ENCODE data around the gene MRPS2.

MRPS2 gene

DNA sequence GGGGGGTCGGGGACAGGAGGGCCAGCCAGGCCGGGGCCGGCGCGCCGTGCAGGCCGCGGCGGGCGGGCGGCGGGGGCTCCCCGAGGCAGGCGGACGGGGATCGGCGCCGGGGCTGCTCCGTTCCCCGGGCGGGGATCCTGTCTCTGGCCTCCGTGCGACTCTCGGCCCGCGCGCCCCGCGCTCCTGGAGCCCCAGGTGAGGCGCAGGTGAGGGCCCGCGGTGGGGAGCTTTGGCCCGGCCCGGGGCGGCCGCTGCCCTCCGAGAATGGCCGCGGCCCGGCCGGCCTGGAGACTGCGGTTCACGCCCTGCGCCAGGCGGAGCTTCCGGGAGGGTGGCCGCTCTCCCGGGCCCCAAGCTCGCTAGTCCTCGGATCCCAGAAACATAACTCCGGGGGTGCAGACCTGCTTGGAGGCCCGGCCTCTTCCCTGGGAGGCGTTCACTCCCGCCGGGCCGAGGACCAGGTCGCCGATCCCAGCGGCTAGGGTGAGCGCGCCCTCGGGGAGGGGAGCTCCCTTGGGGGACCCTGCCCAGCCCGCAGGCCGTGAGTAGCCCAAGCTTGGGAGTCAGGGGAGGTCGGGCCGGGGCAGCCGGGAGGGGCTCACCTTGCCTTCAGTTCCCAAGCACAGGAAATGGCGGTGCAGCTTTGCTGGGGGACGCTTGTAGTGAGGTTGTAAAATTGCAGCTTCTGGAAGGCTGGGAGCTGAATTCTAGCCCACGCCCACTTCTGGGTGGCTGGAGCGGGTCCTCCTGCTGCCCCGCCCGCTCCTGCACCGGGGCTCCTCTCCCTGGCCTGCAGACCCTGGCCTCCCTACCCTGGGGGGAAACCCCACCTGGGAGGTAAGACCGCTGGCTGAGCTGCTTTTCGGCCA, 20.2 kb upstream of the MRPS2 start:
- DNase-seq (ENCODE audit: low read depth, low spot score) = no peak

DNA sequence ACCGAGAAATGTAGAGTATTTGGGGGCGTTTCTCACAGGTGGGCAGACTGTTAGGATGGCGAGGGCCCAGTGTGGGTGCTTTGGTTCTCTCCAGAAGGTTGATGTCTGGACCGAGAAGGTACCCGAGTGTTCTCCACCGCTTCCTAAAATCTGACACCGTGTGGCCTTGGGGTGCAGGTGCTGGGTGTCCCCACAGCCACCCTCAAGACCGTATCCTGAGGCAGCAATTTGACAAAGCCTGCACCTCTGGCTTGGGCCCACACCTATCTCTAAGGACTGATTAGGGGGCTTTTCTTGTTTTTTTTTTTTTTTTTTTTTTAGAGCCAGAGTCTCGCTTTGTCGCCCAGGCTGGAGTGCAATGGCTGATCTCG, 19.6 kb upstream of the MRPS2 start:
- DNase-seq (ENCODE audit: low read depth, low spot score) = no peak

DNA sequence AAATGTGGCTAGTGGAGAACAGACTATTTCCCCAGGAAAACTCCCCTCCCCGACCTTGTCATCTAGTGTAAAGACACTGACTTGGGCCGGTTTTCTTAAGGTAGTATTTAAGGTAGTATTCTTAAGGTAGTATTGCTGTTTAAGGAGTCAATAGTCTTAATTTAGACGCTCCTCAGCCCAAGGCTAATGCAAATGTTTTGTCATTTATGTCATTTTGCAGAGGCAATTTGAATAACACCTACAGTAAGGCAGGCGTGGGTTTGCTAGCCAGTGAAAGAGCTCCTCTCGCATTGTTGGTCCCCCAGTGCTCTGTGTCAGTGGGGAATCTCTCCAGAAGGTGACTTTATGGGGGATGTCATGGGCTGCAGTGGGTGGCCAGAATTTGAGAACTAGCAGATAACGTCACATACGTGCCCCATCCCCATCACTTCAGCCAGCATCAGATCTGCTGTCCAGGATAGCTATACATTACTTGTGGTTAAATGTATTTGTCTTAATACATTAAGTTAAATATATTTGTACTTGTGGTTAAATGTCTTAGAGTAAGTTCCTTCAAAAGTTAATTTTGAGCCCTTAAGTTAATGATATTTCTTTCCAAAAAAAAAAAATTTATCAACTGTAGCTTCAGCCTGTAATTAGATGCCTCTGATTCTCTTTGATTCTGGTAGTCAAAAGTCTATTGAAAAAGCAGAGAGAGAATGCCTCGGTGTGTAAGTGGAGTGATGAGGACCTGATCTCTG, 18.3 kb upstream of the MRPS2 start:
- DNase-seq (ENCODE audit: low read depth, low spot score) = no peak

DNA sequence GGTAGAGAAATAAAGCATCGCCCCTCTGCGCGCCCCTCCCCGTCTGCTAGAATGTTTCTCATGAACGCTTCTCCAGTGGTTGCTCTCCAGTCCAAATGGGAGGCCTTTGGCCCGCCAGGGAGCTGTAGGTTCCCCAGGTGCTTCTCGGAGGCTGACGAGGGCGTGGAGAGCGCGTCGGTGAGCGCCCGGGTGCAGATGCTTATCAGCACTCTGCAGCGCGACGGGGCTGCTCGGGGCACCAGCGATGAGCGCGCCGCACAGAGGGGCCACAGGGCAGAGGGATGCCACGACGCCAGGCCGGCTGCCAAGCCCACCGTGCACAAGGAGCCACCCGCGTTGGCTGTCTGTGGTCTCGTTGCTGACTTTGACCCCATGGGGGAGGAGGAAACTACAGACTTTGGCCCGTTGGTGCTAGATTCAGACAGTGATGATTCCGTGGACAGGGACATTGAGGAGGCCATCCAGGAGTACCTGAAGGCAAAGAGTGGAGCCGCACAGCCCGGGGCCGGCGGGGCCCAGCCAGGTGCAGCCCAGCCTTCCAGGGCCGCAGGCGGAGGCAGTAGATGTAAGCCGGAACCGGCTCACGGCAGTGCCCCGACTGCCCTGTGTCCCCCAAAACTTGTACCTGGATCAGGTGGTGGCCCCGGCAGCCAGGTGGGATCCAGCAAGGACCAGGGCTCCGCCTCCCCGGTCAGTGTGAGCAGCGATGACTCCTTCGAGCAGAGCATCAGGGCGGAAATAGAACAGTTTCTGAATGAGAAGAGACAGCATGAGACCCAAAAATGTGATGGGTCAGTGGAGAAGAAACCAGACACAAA, 15.8 kb upstream of the MRPS2 start:
- no peak for DNase-seq (ENCODE audit: low read depth, low spot score)

DNA sequence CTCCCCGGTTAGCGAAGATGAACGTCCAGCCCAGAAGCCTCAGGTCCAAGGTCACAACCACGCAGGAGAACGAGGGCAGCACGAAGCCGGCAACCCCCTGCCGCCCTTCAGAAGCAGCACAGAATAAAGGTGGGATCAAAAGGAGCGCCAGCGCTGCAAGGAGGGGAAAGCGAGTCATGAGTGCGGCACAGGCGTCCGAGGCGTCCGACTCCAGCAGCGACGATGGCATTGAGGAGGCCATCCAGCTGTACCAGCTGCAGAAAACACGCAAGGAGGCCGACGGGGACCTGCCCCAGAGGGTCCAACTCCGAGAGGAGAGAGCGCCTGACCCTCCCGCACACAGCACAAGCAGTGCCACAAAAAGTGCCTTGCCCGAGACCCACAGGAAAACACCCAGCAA, 15.1 kb upstream of the MRPS2 start:
- DNase-seq (ENCODE audit: low read depth, low spot score) = no peak

DNA sequence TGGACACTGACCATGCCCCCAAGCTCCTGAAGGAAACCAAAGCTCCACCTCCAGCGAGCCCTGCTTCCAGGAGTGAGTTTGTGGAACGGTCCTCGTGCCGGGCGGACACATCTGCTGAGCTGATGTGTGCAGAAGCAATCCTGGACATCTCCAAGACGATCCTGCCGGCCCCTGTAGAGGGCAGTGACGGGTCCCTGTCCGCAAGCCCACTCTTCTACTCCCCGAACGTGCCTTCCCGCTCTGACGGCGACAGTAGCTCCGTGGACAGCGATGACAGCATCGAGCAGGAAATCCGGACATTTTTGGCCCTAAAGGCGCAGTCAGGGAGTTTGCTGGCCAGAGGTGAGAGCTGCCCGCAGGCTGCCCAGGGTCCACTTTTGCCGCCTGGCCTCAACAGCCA, 14.7 kb upstream of the MRPS2 start:
- DNase-seq (ENCODE audit: low read depth, low spot score) = no peak

DNA sequence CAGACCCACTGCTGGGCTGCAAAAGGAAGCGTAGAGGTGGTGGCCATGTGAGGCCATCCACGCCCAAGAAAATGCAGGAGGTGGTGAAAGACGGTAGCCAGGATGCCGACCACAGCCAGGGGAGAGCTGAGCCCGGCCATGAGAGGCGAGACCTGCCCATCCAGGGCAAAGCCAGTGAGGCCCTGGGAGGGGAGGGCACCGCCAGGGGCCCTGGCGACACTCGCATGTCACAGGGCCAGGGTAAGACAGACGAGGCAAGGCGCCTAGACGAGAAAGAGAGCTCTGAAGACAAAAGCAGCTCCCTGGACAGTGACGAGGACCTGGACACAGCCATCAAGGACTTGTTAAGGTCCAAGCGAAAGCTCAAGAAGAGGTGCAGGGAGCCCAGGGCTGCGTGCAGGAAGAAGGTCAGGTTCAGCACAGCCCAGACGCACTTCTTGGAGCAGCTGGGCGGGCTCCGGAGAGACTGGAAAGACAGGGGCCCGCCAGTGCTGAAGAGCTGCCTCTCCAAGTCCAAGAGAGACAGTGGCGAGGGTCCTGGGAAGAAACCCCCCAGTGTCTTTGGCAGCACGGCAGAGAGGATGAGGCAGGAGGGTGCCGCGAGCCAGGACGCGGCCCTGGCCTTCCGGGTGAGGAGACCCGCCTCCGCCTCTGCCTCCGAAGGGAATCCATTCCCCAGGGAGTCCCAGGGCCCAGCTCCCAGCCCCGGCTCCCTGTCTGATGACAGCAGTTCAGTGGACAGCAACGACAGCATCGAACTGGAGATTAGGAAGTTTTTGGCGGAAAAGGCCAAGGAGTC, 14.0 kb upstream of the MRPS2 start:
- no peak for DNase-seq (ENCODE audit: low read depth, low spot score)

DNA sequence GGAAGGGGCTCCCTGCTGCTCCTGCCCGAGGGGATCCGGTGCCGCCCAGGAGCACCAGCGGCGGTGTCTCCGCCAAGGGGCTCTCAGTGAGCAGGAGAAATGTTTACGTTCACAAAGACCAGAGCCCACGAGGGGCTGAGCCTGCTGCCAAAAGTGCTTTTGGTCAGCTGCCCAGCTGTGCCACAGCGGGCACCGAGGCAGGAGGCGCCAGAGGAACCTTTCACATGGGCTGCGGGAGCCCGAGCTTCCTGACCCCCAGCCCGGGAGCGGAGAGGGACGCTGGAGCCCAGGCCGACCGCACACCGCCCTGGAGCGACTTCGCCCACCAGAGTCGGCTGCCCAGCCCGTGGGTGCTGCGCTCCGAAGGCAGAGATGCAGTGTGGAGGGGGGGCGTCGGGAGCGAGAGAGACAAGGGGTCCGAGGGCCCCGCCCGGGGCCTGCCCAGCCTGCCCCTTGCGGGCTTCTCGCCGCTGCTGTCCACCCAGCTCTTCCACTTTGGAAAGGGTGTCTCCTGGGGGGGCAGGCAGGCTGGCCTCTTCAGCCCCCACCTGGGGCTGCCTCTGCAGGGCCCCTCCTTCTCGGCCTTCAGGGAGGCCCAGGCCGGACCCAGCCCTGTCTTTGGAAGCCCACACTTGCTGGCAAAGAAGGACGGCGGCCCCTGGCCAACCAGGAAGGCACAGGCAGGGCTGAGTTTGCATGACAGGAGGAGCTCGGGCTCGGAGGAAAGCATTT, 13.0 kb upstream of the MRPS2 start:
- DNase-seq (ENCODE audit: low read depth, low spot score) = no peak

DNA sequence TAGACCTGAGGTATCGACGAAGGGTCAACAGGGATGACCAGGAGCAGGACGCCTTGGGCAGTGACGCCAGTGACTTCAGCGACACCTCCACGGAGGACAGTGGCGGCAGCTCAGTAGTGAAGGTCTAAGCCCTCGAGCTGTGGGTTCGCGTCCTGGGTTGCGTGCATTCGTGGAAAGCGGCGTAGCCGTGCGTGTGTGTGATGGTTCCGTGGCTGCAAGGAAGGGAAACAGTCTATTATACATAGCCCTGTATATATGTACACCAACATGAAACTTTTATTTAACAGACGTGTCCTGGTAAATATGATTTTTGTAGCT, 12.5 kb upstream of the MRPS2 start:
- no peak for DNase-seq (ENCODE audit: low read depth, low spot score)

DNA sequence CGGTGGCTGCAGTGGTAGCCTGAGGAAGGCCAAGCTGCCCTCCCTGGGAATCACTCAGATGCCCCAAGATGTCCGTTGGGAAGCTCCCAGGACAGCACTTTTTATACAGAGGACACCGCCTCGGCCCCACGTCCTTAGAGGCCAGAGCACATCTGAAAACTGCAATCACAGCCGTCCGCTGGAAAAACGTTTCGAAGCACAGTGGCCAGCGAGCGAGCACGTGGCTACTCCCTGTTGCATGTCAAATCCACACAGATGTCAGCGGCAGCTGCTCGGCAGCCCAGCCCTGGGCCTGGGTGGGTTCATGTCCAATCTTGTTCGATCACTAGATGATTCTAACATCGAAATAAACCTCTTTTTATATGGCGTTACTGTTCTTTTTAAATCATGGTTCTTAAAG, 12.0 kb upstream of the MRPS2 start:
- no peak for DNase-seq (ENCODE audit: low read depth, low spot score)

DNA sequence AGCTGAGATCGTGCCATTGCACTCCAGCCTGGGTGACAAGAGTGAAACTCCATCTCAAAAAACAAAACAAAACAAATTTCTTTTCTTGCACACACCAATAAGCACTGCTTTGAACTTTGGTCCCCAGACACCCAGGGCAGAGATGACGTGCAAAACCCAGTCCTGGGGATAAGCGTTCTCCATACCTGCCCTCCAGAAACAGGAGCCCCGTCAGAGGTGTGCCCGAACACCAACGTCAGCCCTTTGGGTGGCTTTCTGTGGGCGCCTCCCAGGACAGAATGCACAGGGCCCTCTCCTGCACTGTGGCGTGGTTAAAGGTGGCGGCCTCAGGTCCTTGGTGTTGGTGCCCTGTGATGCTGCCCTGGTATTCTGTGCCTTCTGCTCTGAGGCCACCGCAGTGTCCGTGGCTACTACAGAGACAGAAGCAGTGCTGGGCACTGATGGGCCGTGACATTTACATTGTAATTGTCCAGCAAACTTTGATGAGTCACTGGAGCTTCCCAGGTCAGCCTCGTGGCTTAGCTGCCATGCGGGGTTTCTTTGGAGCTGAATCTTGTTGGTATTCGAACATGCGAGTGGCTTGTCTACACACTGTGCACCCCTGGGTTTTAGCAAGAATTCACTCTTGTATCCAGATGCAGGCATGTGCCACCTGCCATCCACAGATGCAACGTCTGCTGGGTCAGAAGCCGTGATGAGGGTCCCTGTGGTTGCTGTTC, 11.1 kb upstream of the MRPS2 start:
- DNase-seq (ENCODE audit: low read depth, low spot score) = no peak

DNA sequence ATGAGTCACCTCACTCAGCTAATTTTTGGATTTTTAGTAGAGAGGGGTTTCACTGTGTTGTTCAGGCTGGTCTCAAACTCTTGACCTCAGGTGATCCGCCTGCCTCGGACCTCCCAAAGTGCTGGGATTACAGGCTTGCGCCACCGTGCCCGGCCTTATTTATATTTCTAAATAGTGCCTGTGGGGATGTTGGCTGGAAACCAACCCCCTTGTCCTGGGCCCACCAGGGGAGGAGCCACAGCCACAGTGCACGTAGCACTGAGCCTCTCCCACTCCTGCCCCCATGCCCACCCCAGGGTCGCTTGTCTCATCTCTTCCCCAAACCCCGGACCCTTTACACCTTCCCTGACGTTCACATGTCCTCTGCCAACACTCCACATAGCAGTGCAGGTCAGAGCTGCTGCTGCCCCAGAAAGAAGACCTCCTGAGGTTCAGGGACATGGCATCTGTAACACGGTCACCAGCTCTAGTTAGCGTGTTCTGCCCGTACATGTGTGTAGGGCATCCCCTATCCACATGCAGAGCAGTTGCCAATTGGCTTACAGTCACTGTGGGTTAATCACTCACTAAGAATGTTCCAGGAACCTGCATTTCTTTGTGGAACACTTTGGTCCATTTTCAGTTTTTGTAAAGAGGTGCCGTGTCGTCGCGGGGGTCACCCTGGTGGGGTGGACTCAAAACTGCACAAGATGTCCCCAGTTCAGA, 10.2 kb upstream of the MRPS2 start:
- no peak for DNase-seq (ENCODE audit: low read depth, low spot score)

DNA sequence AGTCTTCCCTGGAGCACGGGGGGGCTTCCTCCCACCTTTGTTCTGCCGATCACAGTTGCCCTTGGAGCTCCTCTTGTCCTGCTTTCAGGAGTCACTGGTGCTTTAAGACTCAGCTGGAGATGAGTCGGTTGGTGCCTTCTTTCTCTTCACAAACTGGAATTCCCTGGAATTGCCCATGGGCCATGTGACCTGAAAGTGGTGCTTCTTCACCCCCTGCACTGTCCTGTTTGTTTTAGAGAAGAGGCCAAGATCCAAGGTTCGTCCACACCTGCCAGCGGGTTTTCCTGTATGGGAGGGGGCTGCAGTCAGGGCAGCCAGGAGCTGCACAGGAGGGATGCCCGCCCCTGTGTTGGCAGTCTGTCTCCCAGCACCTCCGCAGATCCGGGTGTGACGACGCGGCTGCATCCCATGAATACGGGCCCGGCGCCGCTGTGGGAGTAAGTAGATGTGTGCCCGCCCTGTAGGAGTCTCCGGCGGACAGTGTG, 9.5 kb upstream of the MRPS2 start:
- no peak for DNase-seq (ENCODE audit: low read depth, low spot score)

DNA sequence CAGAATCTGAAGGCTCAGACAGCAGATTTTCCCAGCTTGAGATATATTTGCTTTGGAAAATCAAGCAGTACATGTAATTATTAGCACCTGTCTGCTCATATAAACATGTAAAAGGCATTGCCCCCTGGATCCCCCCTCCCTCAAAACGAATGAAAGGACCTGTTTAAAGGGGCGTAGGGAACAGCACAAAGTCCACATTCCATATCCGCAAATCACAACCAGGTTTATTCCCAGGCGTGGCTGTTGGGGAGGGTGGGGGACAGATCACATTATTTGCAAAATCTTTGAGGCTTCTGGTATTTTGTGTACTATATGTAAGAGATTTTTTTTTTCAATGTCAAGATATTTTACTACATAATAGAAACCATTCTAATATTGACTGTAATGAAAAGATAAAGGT, 8.7 kb upstream of the MRPS2 start:
- DNase-seq (ENCODE audit: low read depth, low spot score) = no peak

DNA sequence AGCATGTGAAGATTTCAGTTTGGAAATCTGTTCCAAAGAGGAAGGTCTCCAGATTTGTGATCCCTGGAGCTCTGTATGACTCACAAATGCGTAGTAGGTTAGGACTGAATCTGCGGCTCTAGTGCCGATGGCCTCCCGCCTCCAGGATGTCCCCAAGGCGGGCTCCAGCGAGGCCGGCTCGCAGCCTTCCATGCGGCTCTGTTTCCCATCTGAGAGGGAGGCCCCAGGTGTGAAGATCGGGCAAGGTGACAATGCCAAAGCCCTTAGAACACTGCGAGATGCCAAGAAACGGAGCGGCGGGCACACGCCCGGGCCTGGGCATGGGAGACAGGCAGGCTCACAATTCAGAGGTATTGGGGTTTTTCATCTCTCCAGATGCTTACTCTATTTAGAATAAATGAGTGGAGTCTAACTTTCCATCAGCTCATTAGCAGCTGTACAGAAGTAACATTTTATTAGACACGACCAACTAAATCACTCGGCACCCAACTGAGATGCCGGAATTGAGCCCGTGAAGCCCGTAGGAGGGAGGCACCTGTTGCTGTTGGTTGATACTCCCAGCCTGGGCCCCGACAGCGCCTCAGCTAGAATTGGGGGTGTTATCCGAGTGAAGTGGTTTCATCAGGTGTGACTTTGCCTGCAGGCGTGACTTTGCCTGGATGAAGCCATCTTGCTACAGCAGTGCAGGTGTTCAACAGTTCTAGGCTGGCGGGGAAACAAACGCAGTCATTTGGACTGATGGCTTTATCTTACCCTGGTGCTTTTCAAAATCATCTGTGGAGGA, 7.4 kb upstream of the MRPS2 start:
- DNase-seq (ENCODE audit: low read depth, low spot score) = no peak

DNA sequence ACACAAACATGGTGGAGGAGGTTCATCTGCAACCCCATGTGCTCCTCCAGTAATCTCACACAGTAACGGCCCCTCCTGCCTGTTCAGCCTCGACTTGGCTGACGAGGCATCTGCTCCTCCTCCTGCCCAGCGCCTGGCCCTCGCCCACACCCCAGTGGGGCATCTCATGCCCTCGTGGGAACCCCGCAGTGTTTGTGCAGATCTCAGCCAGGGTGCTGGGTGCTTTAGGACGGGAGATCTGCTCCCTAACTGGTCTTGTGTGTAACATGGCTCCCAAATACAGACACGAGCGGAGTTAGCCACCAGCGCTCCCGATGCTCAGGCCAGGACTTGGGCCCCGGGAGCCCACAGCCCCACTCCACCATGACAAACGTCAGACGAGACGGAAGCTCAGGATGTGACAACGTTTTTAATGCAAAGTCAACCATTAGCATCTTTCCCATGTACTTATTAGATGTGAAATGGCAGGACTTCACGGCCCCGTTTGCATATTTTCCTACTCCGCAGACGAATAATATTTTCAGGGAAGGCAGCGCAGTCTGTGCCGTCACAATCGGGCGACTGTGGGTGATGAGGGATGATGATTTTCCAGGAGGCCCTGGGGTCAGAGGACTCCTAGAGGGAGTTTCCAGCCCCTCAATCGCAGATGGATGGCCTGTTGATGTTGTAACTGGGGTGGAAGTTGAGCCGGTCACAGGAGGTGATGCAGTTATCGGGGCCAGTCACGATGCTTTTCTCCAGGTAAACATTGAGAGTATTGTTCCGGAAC, 5.5 kb upstream of the MRPS2 start:
- DNase-seq (ENCODE audit: low read depth, low spot score) = no peak

DNA sequence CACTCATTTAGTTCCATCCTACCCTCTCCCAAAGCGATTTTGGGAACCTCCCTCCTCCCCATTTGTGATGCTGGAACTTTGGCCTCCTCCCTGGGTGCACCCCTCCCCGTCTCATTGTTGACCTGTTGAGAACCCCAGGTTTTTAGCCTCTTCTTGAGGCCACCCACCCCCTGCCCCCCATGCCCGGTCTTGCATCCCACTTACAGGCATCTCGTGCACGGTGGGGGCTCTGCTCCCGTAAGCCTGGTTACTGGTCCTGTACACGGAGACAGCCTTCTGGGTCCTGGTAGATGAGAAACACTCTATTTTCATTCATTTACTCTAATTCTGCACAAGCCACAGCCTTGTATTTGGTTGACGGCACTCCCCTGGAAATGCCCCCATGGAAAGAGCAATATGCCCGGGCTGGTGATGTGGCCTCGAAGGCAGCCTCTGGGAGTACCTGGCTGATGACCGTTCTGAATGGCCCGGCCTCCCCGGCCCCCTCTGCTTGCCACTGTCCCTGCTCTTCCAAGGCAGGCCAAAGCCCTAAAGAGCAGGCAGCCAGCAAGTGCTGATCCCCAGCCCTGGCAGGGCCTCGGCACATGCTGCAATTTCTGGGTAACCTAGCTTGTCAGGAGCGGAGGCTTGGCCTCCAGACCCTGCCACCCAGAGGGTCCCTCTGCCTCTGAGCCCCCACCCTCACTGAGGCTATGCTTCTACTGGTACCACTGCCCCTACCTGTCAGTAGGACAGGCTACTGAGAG, 1.9 kb upstream of the MRPS2 start:
- DNase-seq (ENCODE audit: low read depth, low spot score) = no peak

All from activated naive CD8-positive, alpha-beta T cell treated with anti-CD3 and anti-CD28 coated beads, Interleukin-2, amount 50 U/mL, for 16 hours (primary cell).